GM18505 (cell line): Measurements from ENCODE around the gene HECW1.

Experiments used
- ATAC-seq: cut with Tn5 transposase; IDR thresholded peaks from one replicate; pipeline ENCODE4 v1.9.1; 2021; ENCODE audit not compliant: unreplicated experiment
- POLR2A ChIP-seq: IDR thresholded peaks from 4 replicates; pipeline ENCODE4 v1.6.1; 2011; ENCODE audit warnings: borderline replicate concordance; ENCODE audit not compliant: insufficient read depth, insufficient read length; ENCODE audit errors: extremely low read depth

Gene HECW1

GRCh38 chr7:43438897-43439479, 326.5 kb downstream of the HECW1 start:
- no peak for ATAC-seq
- TF ChIP-seq POLR2A: no peak

- peak; percentile 74 for ATAC-seq
- no peak for TF ChIP-seq POLR2A
Observed at GRCh38 chr7:43439631-43440401, 327.4 kb downstream of the HECW1 start.

- no peak for TF ChIP-seq POLR2A
- no peak for ATAC-seq
Observed at GRCh38 chr7:43441231-43442130, 329.0 kb downstream of the HECW1 start.

- no peak for ATAC-seq
- TF ChIP-seq POLR2A: no peak
Observed at GRCh38 chr7:43443381-43443780, 330.9 kb downstream of the HECW1 start.

DNA sequence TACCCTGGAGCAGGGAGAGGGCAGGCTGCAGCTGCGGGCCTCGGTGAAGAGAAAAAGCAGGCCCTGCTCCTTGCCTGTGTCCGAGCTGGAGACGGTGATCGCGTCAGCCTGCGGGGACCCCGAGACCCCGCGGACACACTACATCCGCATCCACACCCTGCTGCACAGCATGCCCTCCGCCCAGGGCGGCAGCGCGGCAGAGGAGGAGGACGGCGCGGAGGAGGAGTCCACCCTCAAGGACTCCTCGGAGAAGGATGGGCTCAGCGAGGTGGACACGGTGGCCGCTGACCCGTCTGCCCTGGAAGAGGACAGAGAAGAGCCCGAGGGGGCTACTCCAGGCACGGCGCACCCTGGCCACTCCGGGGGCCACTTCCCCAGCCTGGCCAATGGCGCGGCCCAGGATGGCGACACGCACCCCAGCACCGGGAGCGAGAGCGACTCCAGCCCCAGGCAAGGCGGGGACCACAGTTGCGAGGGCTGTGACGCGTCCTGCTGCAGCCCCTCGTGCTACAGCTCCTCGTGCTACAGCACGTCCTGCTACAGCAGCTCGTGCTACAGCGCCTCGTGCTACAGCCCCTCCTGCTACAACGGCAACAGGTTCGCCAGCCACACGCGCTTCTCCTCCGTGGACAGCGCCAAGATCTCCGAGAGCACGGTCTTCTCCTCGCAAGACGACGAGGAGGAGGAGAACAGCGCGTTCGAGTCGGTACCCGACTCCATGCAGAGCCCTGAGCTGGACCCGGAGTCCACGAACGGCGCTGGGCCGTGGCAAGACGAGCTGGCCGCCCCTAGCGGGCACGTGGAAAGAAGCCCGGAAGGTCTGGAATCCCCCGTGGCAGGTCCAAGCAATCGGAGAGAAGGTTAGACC, 332.5 kb downstream of the HECW1 start:
- TF ChIP-seq POLR2A: no peak

DNA sequence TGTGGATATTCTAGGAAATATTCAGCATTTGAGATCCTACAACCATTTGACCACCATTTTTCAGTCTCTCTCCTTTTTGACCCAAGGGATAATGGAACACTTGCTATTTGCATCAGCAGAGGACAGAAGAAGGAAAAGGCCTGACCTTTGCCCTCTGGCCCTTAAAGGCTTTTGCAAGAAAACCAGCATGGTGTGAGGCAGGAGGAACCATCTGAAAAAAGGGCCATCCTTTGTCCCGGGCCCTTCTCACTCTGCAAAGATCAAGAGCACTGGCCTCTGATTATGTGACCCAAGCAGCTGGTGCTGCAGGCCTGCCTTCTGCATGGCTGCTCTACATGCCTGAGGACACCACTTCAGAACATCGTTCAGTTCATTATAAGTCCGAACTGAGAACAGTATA, 337.1 kb downstream of the HECW1 start:
- ATAC-seq: no peak
- TF ChIP-seq POLR2A: no peak

More for the DNA sequence above, 332.5 kb downstream of the HECW1 start:
- ATAC-seq: no peak

DNA sequence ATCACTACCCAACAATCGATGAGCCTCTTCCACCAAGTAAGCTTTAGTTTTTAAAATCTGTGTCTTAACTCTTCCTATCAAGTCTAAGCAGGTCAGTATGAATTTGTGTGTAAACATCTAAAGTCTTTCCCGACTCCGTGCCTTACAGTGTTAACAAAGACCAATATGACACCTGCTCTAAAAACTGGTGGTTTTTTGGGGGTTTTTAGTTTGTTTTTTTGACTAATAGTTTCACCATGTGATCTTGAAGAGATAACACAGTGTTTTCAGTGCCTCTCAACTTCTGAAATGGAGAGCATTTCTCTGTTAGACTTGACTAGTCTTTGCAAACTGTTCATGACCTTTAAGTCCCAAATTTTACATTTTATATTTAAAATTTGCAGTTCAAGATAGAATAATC, 338.4 kb downstream of the HECW1 start:
- TF ChIP-seq POLR2A: no peak
- no peak for ATAC-seq

DNA sequence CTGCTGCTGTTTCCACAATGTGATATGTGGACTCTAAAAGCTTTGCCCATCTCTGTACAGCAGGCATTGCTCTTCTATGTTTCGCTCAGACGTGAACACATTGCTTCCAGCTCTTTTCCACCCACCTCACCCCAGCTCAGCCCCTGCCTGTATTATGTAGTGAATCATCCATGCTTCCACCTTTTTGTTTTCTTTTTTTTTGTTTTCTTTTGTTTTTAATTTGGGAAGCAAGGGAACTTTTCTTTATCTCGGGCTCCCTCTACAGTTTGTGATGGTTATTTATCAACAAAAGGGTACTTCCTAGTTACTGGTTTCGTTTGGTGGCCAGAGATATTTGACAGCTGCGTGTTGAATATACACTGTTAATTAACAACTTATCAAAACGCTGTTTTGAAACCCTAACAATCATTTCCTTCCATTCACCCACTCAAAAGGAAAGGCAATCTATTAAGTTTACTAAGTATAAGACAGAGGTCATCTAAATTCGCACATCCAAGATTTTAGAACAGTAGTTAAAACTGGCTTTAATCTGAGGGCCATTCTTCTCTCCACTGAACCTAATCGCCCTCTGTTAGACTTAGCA, 342.6 kb downstream of the HECW1 start:
- TF ChIP-seq POLR2A: no peak

GRCh38 chr7:43456200-43456599, 343.8 kb downstream of the HECW1 start:
- ATAC-seq: no peak
- no peak for TF ChIP-seq POLR2A

More for the DNA sequence above, 342.6 kb downstream of the HECW1 start:
- ATAC-seq: no peak

GRCh38 chr7:43458330-43459018, 346.0 kb downstream of the HECW1 start:
- ATAC-seq: no peak
- no peak for TF ChIP-seq POLR2A

DNA sequence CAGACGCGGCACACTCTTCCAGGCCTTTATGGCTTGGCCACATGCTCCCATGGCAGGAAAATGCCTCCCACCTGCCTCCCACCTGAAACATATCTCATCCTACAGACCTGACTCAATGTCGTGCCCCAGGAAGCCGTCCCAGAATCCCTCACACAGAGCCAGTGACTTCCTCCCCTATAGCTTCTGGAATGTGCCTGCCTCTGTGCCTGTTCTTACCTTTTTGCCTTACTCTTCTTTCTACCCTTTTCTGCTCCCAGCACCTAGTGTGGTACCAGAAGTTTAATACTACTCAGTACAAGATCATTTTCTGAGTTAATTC, 346.5 kb downstream of the HECW1 start:
- no peak for TF ChIP-seq POLR2A
- ATAC-seq: no peak

DNA sequence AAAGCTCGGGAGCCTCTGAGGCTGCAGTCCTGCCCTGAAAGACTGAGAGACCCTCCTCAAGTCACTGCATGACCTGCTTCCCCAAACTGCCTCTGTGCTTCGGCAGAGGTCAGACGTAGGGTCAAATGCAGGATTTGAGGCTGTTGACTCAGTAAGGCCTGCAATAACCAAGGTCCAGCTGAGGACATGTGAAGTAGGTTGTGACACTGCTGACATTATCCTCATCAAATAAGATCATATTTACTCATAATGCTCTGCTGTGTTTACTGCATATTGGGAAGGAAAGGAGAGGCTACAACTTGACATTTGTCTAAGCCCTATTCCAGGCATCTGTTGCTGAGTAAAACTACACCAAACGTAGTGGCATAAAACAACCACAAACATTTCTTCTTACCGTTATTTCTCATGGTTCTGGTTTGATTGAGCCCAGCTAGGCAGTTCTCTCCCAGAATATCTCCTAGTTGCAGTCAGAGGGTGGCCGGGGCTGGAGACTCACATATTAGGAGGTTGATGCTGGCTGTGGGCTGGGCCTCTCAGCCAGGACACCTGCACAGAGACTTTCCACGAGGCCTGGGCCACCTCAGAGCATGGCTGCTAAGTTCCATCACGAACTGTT, 348.4 kb downstream of the HECW1 start:
- no peak for ATAC-seq
- no peak for TF ChIP-seq POLR2A

DNA sequence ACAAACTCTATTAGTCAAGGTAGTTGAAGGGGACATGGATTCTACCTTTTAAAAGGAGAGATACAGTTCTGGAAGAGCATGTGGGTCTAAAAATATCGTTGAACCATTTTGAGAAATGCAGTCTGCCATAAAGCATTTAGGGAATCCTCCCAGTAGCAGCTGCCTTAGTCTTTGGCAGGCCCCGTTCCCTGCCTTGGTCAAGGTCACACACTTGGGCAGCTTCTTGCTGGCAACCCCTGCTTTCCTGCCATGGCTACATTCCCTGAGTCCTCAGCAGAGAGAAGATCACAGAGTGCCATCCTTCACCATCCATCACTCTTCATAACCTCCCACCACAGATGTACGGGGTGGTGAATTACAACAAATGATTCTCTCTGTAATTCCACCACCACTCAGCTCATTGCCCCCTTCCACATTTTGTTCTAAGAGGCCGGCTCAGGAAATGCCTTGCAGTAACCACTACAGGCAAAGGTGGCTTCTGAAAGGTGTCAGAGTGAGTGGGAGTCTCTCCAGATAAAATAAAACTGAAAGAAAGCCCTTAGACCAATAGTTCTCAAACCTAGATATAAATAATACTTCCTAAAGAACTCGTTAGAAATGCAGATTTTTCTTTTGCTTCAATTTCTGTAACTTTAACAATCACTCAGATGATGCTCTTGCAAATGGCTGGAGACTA, 349.0 kb downstream of the HECW1 start:
- no peak for TF ChIP-seq POLR2A
- no peak for ATAC-seq
